Neural progenitor cell (in vitro differentiated cells): ENCODE results near the gene NSUN4. TPM values are rescaled to one million over a fixed set of nuclear protein-coding genes. Genes with fewer than 3 reads are reported as not detected.

Source experiments
- DNase-seq: peaks from one replicate; pipeline ENCODE4 v3.0.0-alpha.2; 2016; ENCODE audit warnings: low spot score
- H2AFZ ChIP-seq: fragments of 200-600 bp; sonication (generic); replicated peaks from 2 replicates; pipeline ENCODE4 v1.6.1; 2016; ENCODE audit warnings: antibody characterized with exemption
- H3F3A ChIP-seq: fragments of 200-600 bp; sonication (generic); 2 replicates; pipeline ENCODE4 v1.6.1; 2016; ENCODE audit warnings: antibody characterized with exemption, low read depth
- H3K27ac ChIP-seq: fragments of 200-600 bp; sonication (generic); 2 replicates; pipeline ENCODE4 v1.5.1; 2016; ENCODE audit warnings: mild to moderate bottlenecking
- H3K27me3 ChIP-seq: fragments of 200-600 bp; sonication (generic); 2 replicates; pipeline ENCODE4 v1.6.1; 2016; ENCODE audit warnings: mild to moderate bottlenecking, moderate library complexity
- H3K36me3 ChIP-seq: fragments of 200-600 bp; sonication (generic); 2 replicates; pipeline ENCODE4 v1.5.1; 2016
- H3K4me1 ChIP-seq: fragments of 200-600 bp; sonication (generic); 2 replicates; pipeline ENCODE4 v1.6.1; 2016; ENCODE audit warnings: mixed run types
- H3K4me2 ChIP-seq: fragments of 200-600 bp; sonication (generic); 2 replicates; pipeline ENCODE4 v1.6.1; 2016
- H3K4me3 ChIP-seq: fragments of 200-600 bp; sonication (generic); 2 replicates; pipeline ENCODE4 v1.5.1; 2016
- H3K79me2 ChIP-seq: fragments of 200-600 bp; sonication (generic); 2 replicates; pipeline ENCODE4 v1.6.1; 2016; ENCODE audit warnings: low read depth
- H3K9ac ChIP-seq: fragments of 200-600 bp; sonication (generic); 2 replicates; pipeline ENCODE4 v1.6.1; 2016
- H3K9me3 ChIP-seq: fragments of 200-600 bp; sonication (generic); 2 replicates; pipeline ENCODE4 v1.5.1; 2016; ENCODE audit warnings: low read depth
- H4K20me1 ChIP-seq: fragments of 200-600 bp; sonication (generic); 2 replicates; pipeline ENCODE4 v1.6.1; 2016; ENCODE audit warnings: low read depth
- H3K27ac Mint-ChIP-seq: 3 replicates; pipeline ENCODE4 v1.8.0; 2021; ENCODE audit warnings: mixed read lengths
- H3K27me3 Mint-ChIP-seq: 2 replicates; pipeline ENCODE4 v1.8.0; 2022; ENCODE audit warnings: low read depth, mild to moderate bottlenecking, inconsistent platforms, moderate library complexity, mixed read lengths; ENCODE audit not compliant: insufficient read depth
- H3K36me3 Mint-ChIP-seq: 3 replicates; pipeline ENCODE4 v1.8.0; 2021; ENCODE audit warnings: mixed read lengths
- H3K4me1 Mint-ChIP-seq: 3 replicates; pipeline ENCODE4 v1.8.0; 2021; ENCODE audit warnings: mixed read lengths
- H3K4me3 Mint-ChIP-seq: 3 replicates; pipeline ENCODE4 v1.8.0; 2021; ENCODE audit warnings: mild to moderate bottlenecking, moderate library complexity, mixed read lengths
- H3K9me3 Mint-ChIP-seq: 3 replicates; pipeline ENCODE4 v1.8.0; 2020; ENCODE audit warnings: mixed read lengths
- EZH2 ChIP-seq: fragments of 200-600 bp; sonication (generic); IDR thresholded peaks from 2 replicates; pipeline ENCODE4 v1.6.1; 2017; ENCODE audit warnings: antibody characterized with exemption, mild to moderate bottlenecking, moderate library complexity
- EZH2phosphoT487 ChIP-seq: fragments of 200-600 bp; sonication (generic); IDR thresholded peaks from 2 replicates; pipeline ENCODE4 v1.6.1; 2017; ENCODE audit warnings: antibody characterized with exemption
- total RNA-seq: library from RNA; depleted of rRNA; stranded (reverse); fragments of >200 nt; gene quantifications from 2 replicates; pipeline ENCODE4 v1.2.3, GENCODE V29; 2015; ENCODE audit warnings: low replicate concordance
- TF ChIP-seq, protein P1 (sequence below): fragments of 200-600 bp; sonication (generic); IDR thresholded peaks from 2 replicates; pipeline ENCODE4 v1.5.1; 2017; ENCODE audit warnings: antibody characterized with exemption, mild to moderate bottlenecking

Gene NSUN4
- total RNA-seq, 1 donor from 2014 or later = 12.4 TPM

GRCh38 chr1:46372431-46372830 lies 31.8 kb downstream of the NSUN4 start:
- Mint-ChIP-seq H3K27me3 (no peaks in the 10 kb centered on the region), H3K27ac (no peak overlapping the region), H3K9me3 (no peaks in the 10 kb centered on the region), H3K4me1 (no peaks in the 10 kb centered on the region), H3K4me3 (no peak overlapping the region), H3K36me3 (peaks cover 7% of the 10 kb centered on the region)
- no peaks in the 10 kb centered on the region for H4K20me1 ChIP-seq
- H3K9ac ChIP-seq = no peak overlapping the region
- H3K4me1 ChIP-seq = no peaks in the 10 kb centered on the region
- H3K9me3 ChIP-seq = no peaks in the 10 kb centered on the region
- H3K27me3 ChIP-seq = no peaks in the 10 kb centered on the region
- H3K79me2 ChIP-seq = no peaks in the 10 kb centered on the region
- H3K36me3 ChIP-seq = no peaks in the 10 kb centered on the region
- no peaks in the 10 kb centered on the region for H3F3A ChIP-seq
- TF ChIP-seq, protein P1, sequence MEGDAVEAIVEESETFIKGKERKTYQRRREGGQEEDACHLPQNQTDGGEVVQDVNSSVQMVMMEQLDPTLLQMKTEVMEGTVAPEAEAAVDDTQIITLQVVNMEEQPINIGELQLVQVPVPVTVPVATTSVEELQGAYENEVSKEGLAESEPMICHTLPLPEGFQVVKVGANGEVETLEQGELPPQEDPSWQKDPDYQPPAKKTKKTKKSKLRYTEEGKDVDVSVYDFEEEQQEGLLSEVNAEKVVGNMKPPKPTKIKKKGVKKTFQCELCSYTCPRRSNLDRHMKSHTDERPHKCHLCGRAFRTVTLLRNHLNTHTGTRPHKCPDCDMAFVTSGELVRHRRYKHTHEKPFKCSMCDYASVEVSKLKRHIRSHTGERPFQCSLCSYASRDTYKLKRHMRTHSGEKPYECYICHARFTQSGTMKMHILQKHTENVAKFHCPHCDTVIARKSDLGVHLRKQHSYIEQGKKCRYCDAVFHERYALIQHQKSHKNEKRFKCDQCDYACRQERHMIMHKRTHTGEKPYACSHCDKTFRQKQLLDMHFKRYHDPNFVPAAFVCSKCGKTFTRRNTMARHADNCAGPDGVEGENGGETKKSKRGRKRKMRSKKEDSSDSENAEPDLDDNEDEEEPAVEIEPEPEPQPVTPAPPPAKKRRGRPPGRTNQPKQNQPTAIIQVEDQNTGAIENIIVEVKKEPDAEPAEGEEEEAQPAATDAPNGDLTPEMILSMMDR = no peak
- TF ChIP-seq EZH2 (no peak), EZH2phosphoT487 (no peak)
- no peak overlapping the region for H2AFZ ChIP-seq
- no peak for DNase-seq
- no peak overlapping the region for H3K4me3 ChIP-seq
- H3K27ac ChIP-seq = no peak overlapping the region
- no peak overlapping the region for H3K4me2 ChIP-seq

- DNase-seq = no peak
- no peak overlapping the region for H2AFZ ChIP-seq
- H3K27ac ChIP-seq = no peak overlapping the region
Observed at GRCh38 chr1:46379996-46380395, 39.4 kb downstream of the NSUN4 start.

DNA sequence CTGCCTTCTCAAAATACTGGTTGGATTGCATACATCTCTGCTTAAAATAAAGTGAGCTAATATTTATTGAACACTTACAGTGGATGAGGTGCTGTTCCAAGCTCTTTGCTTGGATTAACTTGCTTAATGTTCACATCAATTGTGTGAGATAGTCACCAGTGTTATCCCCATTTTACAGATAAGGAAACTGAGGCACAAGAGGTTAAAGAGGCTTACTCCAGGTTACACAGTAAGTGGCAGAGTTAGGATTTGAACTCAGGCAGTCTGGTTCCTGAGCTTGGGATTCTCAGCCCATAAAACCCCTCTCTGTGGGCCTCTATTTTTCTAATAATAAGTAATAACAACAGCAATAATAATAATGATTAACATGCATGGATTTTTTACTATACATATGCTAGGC lies 39.9 kb downstream of the NSUN4 start:
- Histone ChIP-seq H3K4me2 (no peak overlapping the region), H3K36me3 (no peaks in the 10 kb centered on the region), H3K9me3 (no peaks in the 10 kb centered on the region), H3K4me3 (no peak overlapping the region), H3K79me2 (no peaks in the 10 kb centered on the region), H3K27ac (no peak overlapping the region), H4K20me1 (no peaks in the 10 kb centered on the region), H3F3A (peaks cover 9% of the 10 kb centered on the region), H2AFZ (no peak overlapping the region), H3K4me1 (peaks cover 11% of the 10 kb centered on the region), H3K27me3 (no peaks in the 10 kb centered on the region), H3K9ac (no peak overlapping the region)
- Mint-ChIP-seq H3K27ac (no peak overlapping the region), H3K4me1 (peaks cover 20% of the 10 kb centered on the region), H3K9me3 (peaks cover 9% of the 10 kb centered on the region), H3K27me3 (peaks cover 6% of the 10 kb centered on the region), H3K36me3 (peaks cover 1% of the 10 kb centered on the region), H3K4me3 (no peak overlapping the region)
- DNase-seq = no peak
- TF ChIP-seq EZH2phosphoT487 = no peak
- TF ChIP-seq, protein P1 = no peak
- TF ChIP-seq EZH2 = no peak

More at GRCh38 chr1:46379996-46380395, 39.4 kb downstream of the NSUN4 start:
- H3K36me3 Mint-ChIP-seq = no peaks in the 10 kb centered on the region
- no peak overlapping the region for H3K4me3 Mint-ChIP-seq
- peaks cover 7% of the 10 kb centered on the region for H3K9me3 Mint-ChIP-seq
- H3K9me3 ChIP-seq = no peaks in the 10 kb centered on the region
- peaks cover 11% of the 10 kb centered on the region for H3K4me1 ChIP-seq
- H3K4me1 Mint-ChIP-seq = peaks cover 20% of the 10 kb centered on the region
- no peak overlapping the region for H3K4me3 ChIP-seq
- no peaks in the 10 kb centered on the region for H3K79me2 ChIP-seq
- peak overlapping the region; percentile 49 for H3K4me2 ChIP-seq
- H3K27me3 ChIP-seq = no peaks in the 10 kb centered on the region
- peaks cover 6% of the 10 kb centered on the region for H3K27me3 Mint-ChIP-seq
- no peak for TF ChIP-seq EZH2phosphoT487
- TF ChIP-seq EZH2 = no peak
- TF ChIP-seq, protein P1 = no peak
- H4K20me1 ChIP-seq = no peaks in the 10 kb centered on the region
- no peak overlapping the region for H3K27ac Mint-ChIP-seq
- H3F3A ChIP-seq = peaks cover 9% of the 10 kb centered on the region
- H3K36me3 ChIP-seq = no peaks in the 10 kb centered on the region
- no peak overlapping the region for H3K9ac ChIP-seq
